ENCODE data around the gene METTL6. TPM values are rescaled to one million over a fixed set of nuclear protein-coding genes. Genes with fewer than 3 reads are reported as not detected.
"Not testable (repeated sequence)": the region's sequence is repeated elsewhere in the genome, so short reads cannot be mapped to it uniquely, and the experiment has no call there.

Gene METTL6
- total RNA-seq, 1 experiment from 2014 or later, result 29.3 TPM

DNA sequence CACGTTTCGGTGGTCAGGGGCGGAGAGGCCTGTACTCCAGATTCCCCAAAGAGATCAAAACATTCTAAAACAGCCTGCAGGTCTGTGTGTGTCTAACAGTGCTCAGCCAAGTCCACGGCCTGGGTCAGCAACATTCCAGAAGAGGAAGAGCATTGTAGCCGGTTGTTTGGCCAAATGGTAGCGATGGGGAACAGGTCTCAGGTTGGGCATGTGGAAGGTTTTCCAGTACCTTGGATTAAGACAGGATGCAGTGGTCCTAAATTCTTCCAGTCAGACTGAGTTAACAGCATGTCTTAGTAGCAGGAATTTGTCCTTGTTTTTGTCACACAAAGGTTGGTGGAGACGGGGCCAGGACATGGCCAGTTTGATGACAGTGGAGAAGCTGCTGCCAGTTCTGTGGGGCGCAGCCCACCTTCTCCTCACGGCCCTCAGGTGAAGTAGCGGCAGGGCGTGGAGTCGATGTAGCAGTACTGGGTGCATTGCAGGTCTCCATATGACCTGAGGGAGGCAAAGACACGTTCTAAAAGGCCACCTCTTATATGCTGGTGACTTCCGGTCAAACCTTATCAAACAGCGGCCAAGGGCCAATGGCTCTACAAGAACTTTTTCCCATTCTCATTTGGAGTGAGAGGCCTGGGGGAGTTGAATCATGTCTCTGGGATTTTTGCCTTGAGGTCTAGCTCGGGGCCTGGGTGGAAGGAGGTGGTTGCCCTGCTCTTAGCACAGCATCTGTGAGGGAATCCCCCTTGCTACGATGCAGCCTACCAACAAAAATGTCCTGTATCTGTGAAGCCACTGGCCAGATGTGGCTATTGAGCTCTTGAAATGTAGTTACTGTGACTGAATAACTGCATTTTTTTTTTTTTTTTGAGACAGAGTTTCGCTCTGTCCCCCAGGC lies 24.1 kb upstream of the METTL6 start:
- DNase-seq (ENCODE audit: low read depth), result no peak

DNA sequence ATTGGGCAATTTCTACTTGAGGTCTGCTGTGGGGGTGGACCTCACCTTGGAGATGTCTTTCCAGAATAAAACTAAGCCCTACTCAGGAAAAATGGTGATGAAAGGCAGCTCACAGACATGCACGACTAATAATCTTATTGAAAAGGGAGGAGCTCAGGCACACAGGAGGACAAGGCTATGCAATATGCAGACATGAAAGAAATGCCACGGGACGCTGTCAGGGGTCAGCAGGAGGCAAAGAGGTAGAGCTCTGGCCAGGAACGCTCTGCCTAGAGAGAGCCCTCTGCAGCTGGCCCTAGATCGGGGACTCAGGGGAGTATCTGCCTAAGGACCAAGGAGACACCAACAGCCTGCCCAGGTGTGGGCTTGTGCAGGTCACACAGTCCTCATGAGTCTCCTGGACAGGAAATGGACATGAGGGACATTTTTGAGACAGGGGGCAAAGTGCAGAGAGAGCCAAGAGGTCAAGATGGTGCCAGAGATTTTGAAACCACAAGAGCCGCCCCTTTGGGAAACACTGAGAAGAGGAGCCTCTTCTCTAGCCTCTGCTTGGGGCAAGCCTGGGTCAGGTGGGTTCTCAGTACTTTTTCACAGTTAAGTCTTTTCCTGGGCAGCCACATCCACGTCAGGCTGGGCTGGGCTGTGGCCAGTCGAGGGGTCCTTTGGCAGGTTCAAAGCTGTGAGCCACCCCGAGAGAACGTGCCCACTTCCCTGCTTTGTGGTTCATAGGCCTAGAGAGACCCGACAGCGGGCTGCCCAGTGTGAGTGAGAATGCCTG lies 23.3 kb upstream of the METTL6 start:
- no peak for DNase-seq (ENCODE audit: low read depth)

DNA sequence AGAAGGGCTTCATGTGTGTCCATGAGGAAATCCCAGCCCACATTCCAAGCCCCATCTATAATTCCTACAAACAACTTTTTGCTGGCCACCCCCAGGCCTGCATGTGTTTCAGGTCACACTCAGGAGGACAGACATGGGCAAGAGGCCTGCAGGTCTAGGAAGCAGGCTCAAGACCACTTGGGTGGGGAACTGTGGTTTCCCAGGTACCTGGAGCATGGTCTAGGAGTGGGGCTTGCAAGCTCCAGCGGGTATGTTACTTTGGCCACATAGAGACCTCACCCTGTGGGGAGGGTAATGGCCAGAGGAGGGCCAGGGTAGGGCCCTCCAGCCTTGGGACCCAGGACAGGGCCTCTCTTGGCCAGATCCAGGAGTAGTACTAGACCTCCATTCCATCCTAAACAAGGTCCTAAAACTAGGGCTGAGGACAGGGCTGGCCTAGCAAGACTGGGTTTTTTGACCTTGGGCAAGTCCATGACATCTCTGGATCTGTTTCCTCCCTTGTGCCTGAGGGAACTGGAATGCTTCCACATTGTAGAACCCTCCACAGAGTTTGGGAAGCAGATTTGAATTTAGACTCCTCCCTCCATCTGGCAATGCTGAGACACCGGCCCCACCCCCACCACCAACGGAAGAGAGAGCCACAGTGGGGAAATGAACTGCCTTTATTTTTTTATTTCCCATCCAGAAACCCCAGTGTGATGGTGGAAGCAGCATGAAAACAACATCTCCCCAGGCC lies 22.3 kb upstream of the METTL6 start:
- DNase-seq (ENCODE audit: low read depth), result no peak

DNA sequence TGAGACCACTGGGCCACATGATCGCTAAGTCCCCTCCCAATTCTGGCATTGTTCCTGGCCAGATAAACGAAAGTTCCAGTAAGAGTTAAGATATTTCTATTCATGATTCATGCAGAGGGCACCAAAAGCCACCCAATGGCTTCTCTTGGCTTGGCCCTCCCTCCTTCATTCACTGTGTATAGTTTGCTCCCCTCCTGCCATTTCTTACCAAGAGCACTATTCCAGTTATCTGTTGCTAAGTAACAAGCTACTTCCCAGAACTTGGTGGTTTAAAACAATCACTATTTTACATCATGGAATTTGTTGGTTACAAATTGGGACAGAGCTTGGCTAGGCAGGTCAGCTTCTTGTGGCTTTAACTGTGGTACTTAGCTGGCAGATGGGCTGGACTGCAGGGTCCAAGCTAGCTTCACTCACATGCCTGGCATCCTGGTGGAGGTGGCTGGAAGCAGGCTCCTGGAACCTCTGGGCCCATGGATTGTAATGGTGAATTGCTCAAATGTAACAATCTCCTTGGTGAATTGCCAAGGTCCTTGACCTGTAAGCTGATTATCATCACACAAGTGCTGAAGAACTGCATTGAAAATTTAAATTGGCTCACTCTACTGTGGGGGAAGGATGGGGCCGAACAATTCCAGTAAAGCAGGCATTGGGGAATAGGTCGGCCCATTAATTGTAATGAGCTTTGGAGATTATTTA lies 16.6 kb upstream of the METTL6 start:
- no peak for DNase-seq (ENCODE audit: low read depth)

DNA sequence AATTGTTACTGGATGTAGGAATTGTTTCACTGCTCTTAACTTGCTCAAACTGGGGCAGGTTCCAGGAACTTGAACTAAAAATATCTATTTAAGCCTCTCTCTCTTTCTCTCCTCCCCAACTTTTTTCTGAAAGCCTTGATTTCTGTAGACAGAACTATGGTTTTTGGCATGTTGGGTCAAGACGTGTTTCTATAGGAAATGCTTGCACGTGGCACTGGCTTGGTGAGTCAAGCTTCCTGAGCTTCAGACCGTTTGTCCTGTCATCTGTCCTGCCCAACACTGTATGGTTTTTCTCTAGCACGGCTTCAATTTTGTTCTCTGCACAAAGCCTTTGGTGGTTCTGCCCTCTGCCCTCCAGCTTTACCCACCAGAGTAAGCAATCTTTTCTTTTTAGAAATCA lies 13.5 kb upstream of the METTL6 start:
- DNase-seq (ENCODE audit: low read depth), result no peak

DNA sequence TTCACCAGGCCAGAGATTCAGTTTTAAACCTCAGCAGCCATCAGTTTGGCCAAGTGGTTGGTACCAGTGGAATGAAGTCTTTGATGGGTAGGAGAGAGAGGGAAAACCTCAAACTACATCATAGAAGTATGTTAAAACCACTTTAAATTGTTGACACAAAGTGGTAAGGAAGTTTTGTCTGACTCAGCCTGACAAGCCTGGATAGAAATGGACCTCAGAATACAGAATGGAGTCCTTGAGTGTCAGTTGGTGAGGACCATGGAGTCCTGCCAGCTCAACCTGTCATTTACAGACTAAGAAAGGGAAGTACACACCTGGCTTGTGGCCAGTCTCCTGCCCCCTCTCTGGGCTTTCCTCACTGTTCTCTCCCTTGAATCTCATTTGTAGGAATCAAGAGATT lies 12.1 kb upstream of the METTL6 start:
- peak; percentile 46 for DNase-seq (ENCODE audit: low read depth)

DNA sequence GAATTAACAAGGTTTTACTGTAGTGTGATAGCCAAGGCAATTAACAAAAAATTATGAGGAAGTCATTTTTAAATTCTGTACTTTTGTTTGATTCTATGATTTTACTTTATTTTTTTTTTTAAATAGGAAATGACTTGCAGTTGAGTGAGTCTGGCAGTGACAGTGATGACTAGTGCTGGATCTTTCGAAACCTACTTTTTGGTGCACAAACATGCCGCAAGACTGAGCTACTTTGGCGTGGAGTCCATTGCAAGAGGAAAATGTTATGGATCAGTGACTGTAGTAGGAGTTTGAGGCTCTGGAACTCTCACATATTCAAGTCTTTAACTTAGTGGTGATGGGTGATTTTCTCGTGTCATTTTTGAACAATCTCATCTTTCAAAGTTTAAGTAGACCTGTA lies 11.6 kb upstream of the METTL6 start:
- no peak for DNase-seq (ENCODE audit: low read depth)

DNA sequence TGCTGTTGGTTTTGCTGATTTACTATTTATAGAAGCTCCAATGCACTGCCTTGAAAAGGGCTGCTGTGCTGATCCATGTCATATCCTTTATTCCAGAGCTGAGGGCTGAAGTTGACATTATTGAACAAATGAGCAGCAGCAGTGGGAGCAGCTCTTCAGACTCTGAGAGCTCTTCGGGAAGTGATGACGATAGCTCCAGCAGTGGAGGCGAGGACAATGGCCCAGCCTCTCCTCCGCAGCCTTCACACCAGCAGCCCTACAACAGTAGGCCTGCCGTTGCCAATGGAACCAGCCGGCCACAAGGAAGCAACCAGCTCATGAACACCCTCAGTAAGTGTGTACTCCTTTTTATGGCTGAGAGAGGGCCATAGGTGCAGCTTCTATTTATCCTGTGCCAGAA lies 8.9 kb upstream of the METTL6 start:
- DNase-seq (ENCODE audit: low read depth), result no peak

DNA sequence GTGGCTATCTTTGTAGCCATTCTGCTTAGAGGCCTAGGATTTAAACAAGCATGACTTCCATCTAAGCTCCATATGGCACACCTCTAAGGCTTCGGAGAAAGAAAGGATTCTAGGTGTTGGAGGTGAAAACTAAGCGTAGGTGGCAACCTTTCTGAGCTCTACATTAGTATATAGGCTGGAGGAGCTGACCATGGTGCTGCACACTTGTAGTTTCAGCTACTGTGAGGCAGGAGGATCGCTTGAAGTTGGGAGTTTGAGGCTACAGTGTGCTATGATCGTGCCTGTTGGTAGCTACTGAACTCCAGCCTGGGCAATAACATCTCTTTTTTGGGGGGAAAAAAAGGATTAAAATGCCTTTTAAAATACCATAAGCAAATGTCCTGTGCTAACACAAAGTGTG lies 7.4 kb upstream of the METTL6 start:
- no peak for DNase-seq (ENCODE audit: low read depth)

DNA sequence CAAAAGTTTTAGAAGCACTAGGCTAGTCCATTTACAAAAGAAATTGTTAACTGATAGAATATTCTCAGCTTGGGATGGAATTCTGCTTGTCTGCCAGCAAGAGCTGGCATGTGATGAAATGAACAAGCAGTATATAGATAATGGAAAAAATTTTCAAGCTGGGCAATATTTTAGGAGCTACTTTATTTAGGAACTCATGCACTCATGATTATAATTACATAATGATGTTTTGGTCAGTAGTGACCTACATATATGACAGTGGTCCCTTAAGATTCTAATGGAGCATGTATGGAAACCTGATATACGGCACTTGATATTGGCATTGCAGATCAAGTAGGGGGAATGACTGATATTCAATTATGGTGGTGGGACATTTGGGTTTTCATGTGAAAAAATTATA lies 6.2 kb upstream of the METTL6 start:
- DNase-seq (ENCODE audit: low read depth), result no peak

DNA sequence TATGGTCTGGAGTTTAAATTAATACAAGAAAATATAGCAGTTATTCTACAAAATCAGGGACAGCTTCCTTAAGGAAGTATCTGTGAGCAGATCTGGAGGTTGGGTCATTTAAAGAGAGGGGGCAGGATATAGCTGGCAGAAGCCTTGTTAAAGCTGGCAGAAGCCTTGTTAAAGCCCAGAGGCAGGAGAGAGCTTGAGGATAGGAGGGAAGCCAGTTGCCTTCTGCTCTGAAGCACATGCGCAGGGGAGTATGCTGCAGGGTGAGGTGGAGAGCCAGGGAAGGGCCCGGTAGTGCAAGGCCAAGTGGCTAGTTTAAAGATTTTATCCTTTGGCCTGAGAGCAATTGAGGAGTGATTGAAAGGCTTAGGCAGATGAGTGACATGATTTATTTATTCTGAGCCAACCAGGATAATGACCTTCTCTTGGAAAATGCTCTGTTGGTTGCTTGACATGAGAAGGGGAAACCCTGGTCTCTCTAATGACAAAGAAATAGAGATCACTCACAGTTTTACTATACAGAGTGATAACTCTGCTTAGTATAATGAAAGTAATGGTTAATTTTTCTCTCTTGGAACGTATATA lies 4.0 kb upstream of the METTL6 start:
- DNase-seq (ENCODE audit: low read depth), result no peak

DNA sequence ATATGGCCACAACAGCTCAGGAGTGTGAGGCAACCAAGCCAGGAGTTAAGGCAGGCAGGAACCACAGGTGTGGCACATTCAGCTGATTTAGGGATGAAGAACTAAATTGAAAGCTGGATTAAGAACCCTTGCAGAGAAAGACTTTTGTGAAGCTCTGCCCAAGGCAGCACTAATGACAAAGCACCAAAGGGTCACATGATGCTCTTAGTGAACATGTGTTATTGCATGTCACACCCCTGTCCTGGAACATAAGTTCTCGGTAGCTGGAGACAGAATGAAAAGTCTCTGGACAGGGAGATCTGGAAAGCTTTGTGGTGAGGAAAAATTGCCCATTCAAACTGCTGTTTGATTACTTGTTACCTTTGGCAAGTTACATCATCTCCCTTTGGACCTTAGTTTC lies 3.3 kb upstream of the METTL6 start:
- no peak for DNase-seq (ENCODE audit: low read depth)

DNA sequence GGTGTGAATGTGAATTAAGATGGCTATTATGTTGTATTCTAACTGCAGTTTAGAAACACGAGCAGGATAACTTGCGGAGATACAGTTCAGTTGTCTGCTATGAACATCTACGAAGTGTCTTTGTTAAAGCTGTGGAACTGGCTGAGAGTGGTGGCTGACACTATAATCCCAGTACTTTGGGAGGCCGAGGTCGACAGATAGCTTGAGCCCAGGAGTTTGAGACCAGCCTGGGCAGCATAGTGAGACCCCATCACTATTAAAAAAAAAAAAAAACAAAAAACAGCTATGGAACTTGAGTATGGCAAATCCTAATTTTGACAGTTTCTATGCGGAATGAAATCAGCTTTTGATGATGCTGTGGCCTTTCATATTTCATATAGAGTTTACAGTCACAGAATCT lies 1.7 kb upstream of the METTL6 start:
- no peak for DNase-seq (ENCODE audit: low read depth)

DNA sequence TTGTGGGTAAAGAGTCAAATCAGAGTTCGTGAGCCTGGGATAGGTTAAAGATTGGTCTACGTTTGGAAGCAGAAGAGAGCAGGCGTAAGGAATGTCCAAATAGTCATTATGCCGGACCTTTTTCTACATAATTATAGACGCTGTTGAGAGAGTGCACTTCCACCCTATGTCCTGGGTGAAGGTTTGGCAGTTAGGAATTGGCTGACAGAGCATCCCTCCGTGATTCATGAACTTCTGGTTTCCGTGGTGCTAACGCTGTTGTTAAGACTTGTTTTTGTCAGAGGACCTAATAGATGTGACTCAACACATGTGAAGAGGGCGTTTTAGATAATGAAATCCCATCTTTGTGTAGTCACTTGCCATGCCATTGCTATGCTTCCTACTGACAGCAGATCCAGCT lies 1.2 kb upstream of the METTL6 start:
- DNase-seq (ENCODE audit: low read depth), result peak; percentile 39

DNA sequence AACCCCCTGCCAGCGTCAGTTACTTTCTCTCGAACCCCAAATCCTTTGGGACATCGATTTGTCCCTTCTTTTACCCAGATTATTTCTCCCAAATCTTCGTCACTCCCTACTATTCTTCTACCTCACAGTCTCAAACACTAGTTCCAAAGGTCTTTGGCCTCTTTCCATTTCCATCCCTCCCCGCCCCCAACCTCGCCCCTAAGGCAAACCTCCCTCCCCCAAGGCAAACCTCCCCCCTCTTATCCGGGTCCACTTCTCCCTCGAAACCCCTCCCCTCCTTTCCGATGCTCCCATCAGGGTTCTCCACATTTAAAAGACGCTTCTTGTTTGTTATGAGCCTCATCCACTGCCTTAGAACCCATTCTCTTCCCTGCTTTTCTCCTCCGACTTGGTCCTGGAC lies 637 bp upstream of the METTL6 start:
- no peak for DNase-seq (ENCODE audit: low read depth)

DNA sequence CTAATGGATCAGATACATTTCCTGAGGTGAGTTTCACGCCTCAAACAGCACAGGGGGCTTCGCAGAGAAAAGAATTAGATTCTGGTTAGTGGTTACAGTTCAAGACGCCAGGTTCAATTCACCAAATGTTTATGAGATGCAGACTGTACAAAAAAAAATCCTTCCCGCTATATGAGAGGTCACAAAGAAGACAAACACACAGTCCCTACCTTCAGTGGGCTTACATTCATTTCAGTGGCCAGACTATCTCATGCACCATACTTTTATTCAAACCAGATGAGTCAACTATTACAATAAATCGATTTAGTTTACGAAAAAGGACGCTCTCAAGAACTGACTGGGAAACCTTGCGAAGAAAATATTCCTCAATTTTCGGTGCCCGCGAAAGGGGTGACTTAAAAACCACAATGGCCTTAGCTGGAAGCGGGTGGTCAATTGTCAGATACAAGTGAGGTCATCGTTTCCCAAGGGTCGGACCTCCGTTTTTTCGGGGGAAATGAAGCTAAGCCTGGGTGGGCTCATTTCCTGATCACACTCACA lies 695 bp downstream of the METTL6 start:
- no peak for DNase-seq (ENCODE audit: low read depth)

DNA sequence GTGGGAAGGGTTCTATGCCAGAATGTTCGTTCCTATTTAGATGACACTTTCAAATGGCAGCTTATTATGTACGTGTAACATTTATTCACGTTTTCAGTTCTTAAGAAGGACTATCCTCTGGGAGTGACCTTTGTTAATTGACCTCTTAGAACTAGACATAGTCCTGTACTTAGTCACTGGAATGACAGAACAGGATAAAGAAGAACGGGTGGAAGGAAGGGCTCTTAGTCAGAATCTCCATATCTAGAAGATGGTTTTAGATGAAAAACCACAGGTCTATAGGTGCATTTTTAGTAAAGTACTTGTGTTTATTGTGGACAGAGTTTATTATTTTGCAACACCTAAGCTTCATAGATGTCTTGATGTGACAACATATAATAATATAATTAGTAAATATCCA lies 6.5 kb downstream of the METTL6 start:
- no peak for DNase-seq (ENCODE audit: low read depth)

DNA sequence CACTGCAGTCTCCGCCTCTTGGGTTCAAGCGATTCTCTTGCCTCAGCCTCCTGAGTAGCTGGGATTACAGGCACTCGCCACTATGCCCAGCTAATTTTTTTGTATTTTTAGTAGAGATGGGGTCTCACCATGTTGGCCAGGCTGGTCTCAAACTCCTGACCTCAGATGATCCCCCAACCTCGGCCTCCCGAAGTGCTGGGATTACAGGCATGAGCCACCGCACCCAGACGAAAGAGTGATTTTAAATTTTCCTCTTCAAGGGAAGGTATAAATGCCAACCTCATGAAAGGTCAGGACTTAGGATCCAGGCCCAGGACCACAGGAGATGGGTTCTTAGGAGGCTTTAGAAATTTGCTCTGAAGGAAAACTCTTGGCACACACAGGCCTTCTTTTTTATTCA lies 16.4 kb downstream of the METTL6 start:
- not testable (repeated sequence) for DNase-seq (ENCODE audit: low read depth)

DNA sequence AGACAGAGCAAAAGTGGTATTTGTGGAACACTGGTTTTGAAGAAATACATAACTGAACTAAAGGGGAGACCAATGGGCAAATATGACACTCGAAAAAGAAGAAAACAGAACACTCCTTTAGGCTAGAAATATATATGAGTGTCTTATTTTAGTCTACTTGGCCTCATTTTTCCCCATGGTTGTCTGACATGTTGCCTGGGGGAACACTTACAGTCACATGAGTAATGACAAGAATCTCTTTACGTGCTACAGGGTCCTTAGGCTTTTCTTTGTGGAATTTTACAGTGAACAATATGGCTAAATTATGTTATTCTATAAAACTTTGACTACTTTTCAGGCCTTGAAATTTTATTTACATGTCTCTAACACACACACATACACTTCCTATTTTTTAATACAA lies 17.6 kb downstream of the METTL6 start:
- no peak for DNase-seq (ENCODE audit: low read depth)

DNA sequence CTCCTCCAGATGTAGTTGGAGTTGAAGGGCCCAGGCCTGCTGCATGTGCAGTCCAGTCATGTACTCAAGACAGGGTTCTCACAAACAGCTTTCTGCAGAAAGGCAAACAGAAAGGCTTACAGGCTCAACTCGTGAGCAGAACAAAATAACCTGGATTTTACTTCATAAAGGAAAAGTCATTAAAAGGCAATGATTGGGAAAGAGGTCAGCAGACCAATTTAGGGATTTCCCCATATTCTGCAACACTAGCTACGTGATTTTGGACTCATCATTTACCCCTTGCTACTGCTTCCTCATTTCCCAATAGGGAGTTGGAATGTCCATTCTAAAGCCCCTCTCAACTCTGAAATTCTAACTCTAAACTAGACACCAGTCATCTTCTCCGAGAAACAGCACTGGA lies 18.1 kb downstream of the METTL6 start:
- no peak for DNase-seq (ENCODE audit: low read depth)

DNA sequence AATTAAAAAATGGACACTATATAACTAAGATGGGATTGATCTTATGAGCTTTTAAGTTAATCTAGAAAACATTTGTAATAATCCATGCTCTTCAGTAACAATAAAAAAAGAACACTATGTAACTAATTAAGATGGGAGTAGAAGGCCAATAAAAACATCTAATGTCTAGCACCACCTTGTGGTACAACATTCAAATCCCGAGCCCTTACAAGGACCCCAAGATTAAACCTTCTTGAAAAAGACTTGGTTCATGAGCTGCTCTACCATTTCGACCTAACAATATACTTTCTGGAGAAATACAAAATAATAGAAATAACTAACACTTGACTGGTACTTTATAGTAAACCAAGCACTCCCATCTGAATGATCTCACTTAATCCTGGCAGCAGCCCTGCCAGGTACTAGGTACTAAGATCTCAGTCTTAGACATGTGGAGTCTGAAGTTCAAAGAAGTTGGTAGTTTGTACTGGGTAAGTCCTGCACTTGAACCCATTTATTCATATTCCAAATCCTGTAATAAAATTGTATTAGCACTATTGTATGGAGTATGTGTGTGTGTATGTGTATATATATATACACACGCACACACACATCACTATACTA lies 21.8 kb downstream of the METTL6 start:
- DNase-seq (ENCODE audit: low read depth), result peak; percentile 18
